Measurements from ENCODE around the gene SRSF10. TPM values are rescaled to one million over a fixed set of nuclear protein-coding genes. Genes with fewer than 3 reads are reported as not detected.

SRSF10 gene
- total and polyA plus RNA-seq, 9 of the 15 experiments (the other 6 are each of a cell fraction or from before 2014, with no cell fraction given): 154 to 264 (median 205) TPM

DNA sequence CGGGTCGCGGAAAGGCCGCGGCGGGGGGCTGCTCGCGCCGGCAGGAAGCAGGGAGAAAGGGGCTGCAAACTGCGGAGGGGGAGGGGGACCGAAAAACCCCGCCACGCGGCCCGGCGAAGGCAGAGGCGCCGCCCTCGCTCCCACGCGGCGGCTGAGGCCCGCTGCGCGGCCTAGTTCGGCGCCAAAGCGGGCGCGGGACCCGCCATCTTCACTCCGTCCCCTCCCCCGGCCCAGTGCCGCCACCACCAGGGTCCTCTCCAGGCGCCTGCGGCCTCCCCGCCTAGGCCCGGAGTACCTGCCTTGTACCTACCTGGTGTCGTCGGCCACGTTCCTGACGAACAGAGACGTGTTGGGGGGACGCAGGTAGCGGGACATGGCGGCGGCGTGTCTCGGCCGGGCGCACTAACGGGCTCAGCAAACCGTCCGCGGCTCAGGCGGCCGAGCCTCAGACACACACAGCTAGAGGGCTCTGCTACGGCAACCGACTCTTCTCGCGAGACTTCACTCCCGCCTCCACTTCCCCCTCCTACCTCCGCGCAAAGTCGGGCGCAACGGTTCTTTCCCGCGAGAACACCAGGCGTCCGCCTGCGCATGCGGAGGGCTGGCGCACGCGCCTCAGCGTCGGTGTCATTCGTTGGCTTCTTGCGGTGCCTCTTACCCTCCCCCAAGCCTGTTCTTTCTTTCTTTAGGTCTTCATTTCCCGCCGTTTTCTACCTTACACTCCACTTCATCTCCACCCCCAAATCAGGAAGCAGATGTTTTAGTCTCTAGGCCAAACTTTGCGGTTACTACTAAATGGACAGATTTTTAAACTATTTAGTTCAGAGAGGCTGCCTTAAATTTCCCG is at the start of gene SRSF10 (continued):
- TF ChIP-seq, protein P1, sequence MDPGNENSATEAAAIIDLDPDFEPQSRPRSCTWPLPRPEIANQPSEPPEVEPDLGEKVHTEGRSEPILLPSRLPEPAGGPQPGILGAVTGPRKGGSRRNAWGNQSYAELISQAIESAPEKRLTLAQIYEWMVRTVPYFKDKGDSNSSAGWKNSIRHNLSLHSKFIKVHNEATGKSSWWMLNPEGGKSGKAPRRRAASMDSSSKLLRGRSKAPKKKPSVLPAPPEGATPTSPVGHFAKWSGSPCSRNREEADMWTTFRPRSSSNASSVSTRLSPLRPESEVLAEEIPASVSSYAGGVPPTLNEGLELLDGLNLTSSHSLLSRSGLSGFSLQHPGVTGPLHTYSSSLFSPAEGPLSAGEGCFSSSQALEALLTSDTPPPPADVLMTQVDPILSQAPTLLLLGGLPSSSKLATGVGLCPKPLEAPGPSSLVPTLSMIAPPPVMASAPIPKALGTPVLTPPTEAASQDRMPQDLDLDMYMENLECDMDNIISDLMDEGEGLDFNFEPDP (CRISPR knock-in tag; IDR thresholded peaks at IDR 0.05): no peak
- peak; percentile 90; the same call in 1 of the 2 replicates for TF ChIP-seq NR3C1 (CRISPR knock-in tag; IDR thresholded peaks at IDR 0.05)
- TF ChIP-seq, protein P2, sequence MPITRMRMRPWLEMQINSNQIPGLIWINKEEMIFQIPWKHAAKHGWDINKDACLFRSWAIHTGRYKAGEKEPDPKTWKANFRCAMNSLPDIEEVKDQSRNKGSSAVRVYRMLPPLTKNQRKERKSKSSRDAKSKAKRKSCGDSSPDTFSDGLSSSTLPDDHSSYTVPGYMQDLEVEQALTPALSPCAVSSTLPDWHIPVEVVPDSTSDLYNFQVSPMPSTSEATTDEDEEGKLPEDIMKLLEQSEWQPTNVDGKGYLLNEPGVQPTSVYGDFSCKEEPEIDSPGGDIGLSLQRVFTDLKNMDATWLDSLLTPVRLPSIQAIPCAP (CRISPR knock-in tag; IDR thresholded peaks at IDR 0.05; ENCODE audit: borderline replicate concordance): peak; percentile 70; the same call in 1 of the 2 replicates
- no peak for TF ChIP-seq ZNF347 (CRISPR knock-in tag; IDR thresholded peaks at IDR 0.05; ENCODE audit: low read depth)
- TF ChIP-seq CBX1 (IDR thresholded peaks at IDR 0.05; ENCODE audit: low read depth): peak; percentile 95
- TF ChIP-seq KLF1 (tag; IDR thresholded peaks at IDR 0.05): peak; percentile 76; the same call in 1 of the 2 replicates
- TF ChIP-seq, protein P3, sequence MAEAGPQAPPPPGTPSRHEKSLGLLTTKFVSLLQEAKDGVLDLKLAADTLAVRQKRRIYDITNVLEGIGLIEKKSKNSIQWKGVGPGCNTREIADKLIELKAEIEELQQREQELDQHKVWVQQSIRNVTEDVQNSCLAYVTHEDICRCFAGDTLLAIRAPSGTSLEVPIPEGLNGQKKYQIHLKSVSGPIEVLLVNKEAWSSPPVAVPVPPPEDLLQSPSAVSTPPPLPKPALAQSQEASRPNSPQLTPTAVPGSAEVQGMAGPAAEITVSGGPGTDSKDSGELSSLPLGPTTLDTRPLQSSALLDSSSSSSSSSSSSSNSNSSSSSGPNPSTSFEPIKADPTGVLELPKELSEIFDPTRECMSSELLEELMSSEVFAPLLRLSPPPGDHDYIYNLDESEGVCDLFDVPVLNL (CRISPR knock-in tag; IDR thresholded peaks at IDR 0.05; ENCODE audit: low read depth): peak; percentile 89
- TF ChIP-seq GATAD2A (IDR thresholded peaks at IDR 0.05): peak; percentile 43; the same call in 1 of the 2 replicates
- TF ChIP-seq TOE1 (IDR thresholded peaks at IDR 0.05; ENCODE audit: borderline replicate concordance): peak; percentile 47; the same call in 1 of the 2 replicates
- TF ChIP-seq TOE1 (CRISPR knock-in tag; IDR thresholded peaks at IDR 0.05; ENCODE audit: borderline replicate concordance, low read depth): no peak
- peak; percentile 78; the same call in 1 of the 2 replicates for TF ChIP-seq NFATC3 (IDR thresholded peaks at IDR 0.05)
- peak in 1 of 2 experiments; percentile 80; a peak in 1 of 4 replicates for TF ChIP-seq TEAD1 (CRISPR knock-in tag; IDR thresholded peaks at IDR 0.05)
- TF ChIP-seq NEUROD1 (IDR thresholded peaks at IDR 0.05; ENCODE audit: borderline replicate concordance, low read depth, low read length, partially characterized antibody): peak; percentile 89
- peak; percentile 100 for TF ChIP-seq RBBP5 (IDR thresholded peaks at IDR 0.05; ENCODE audit: borderline replicate concordance, insufficient read depth, low read length, poor library complexity, severe bottlenecking)
- 0 out of 2 replicates have a peak, but pooled peaks have one; percentile 34 for TF ChIP-seq MEF2A (IDR thresholded peaks at IDR 0.05; ENCODE audit: control insufficient read depth, low read depth, low read length)
- TF ChIP-seq ZNF3 (CRISPR knock-in tag; IDR thresholded peaks at IDR 0.05): no peak
- TF ChIP-seq, protein P4, sequence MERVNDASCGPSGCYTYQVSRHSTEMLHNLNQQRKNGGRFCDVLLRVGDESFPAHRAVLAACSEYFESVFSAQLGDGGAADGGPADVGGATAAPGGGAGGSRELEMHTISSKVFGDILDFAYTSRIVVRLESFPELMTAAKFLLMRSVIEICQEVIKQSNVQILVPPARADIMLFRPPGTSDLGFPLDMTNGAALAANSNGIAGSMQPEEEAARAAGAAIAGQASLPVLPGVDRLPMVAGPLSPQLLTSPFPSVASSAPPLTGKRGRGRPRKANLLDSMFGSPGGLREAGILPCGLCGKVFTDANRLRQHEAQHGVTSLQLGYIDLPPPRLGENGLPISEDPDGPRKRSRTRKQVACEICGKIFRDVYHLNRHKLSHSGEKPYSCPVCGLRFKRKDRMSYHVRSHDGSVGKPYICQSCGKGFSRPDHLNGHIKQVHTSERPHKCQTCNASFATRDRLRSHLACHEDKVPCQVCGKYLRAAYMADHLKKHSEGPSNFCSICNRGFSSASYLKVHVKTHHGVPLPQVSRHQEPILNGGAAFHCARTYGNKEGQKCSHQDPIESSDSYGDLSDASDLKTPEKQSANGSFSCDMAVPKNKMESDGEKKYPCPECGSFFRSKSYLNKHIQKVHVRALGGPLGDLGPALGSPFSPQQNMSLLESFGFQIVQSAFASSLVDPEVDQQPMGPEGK (CRISPR knock-in tag; IDR thresholded peaks at IDR 0.05; ENCODE audit: borderline replicate concordance): 0 out of 2 replicates have a peak, but pooled peaks have one; percentile 12
- TF ChIP-seq SMARCE1 (IDR thresholded peaks at IDR 0.05): peak; percentile 76
- peak; percentile 37 for TF ChIP-seq NFE2 (IDR thresholded peaks at IDR 0.05; ENCODE audit: low read depth)
- TF ChIP-seq ZFPM2 (CRISPR knock-in tag; IDR thresholded peaks at IDR 0.05): peak; percentile 86; the same call in 1 of the 2 replicates

Measured in K562 (cell line).